ENCODE results near the gene NEO1. TPM values are rescaled to one million over a fixed set of nuclear protein-coding genes. Genes with fewer than 3 reads are reported as not detected.
A peak's percentile ranks its signal among the peaks of the same experiment; 100 is the strongest.

NEO1 gene
- total RNA-seq, 1 donor from 2014 or later = 75.6 TPM

- no peak overlapping the region for H3K4me3 Mint-ChIP-seq
- H3K27ac Mint-ChIP-seq (ENCODE audit: unreplicated experiment) = no peak overlapping the region
- H3K4me1 Mint-ChIP-seq = peaks cover 58% of the 10 kb centered on the region
- no peak for DNase-seq (ENCODE audit: low read depth, low spot score)
- no peak for TF ChIP-seq CTCF (conservative IDR thresholded peaks at IDR 0.05)
- H3K27me3 Mint-ChIP-seq (ENCODE audit: low read depth) = no peaks in the 10 kb centered on the region
- H3K36me3 Mint-ChIP-seq (ENCODE audit: low read depth) = no peaks in the 10 kb centered on the region
- H3K9me3 Mint-ChIP-seq = no peaks in the 10 kb centered on the region
Measured at GRCh38 chr15:73019154-73019553, 33.1 kb upstream of the NEO1 start.

GRCh38 chr15:73019601-73020146 is 32.6 kb upstream of the NEO1 start:
- Mint-ChIP-seq H3K4me3 (no peak overlapping the region), H3K27ac (ENCODE audit: unreplicated experiment) (no peak overlapping the region), H3K9me3 (no peaks in the 10 kb centered on the region), H3K36me3 (ENCODE audit: low read depth) (no peaks in the 10 kb centered on the region), H3K27me3 (ENCODE audit: low read depth) (no peaks in the 10 kb centered on the region), H3K4me1 (peaks cover 58% of the 10 kb centered on the region)
- DNase-seq (ENCODE audit: low read depth, low spot score) = no peak
- no peak for TF ChIP-seq CTCF (conservative IDR thresholded peaks at IDR 0.05)

GRCh38 chr15:73021139-73021621 is 31.1 kb upstream of the NEO1 start:
- Mint-ChIP-seq H3K9me3 (no peaks in the 10 kb centered on the region), H3K27me3 (ENCODE audit: low read depth) (no peaks in the 10 kb centered on the region), H3K4me1 (peaks cover 54% of the 10 kb centered on the region), H3K36me3 (ENCODE audit: low read depth) (no peaks in the 10 kb centered on the region), H3K4me3 (peak overlapping the region; percentile 81), H3K27ac (ENCODE audit: unreplicated experiment) (peak overlapping the region; percentile 94)
- no peak for TF ChIP-seq CTCF (conservative IDR thresholded peaks at IDR 0.05)
- DNase-seq (ENCODE audit: low read depth, low spot score) = peak; percentile 27

GRCh38 chr15:73022161-73022560 is 30.1 kb upstream of the NEO1 start:
- Mint-ChIP-seq H3K27ac (ENCODE audit: unreplicated experiment) (peak overlapping the region; percentile 1), H3K4me1 (peaks cover 59% of the 10 kb centered on the region)
- no peak for DNase-seq (ENCODE audit: low read depth, low spot score)

GRCh38 chr15:73023071-73023470 is 29.2 kb upstream of the NEO1 start:
- no peak for DNase-seq (ENCODE audit: low read depth, low spot score)
- Mint-ChIP-seq H3K9me3 (no peaks in the 10 kb centered on the region), H3K27me3 (ENCODE audit: low read depth) (no peaks in the 10 kb centered on the region), H3K36me3 (ENCODE audit: low read depth) (no peaks in the 10 kb centered on the region), H3K27ac (ENCODE audit: unreplicated experiment) (peak overlapping the region; percentile 58), H3K4me1 (peaks cover 56% of the 10 kb centered on the region), H3K4me3 (no peak overlapping the region)
- TF ChIP-seq CTCF (conservative IDR thresholded peaks at IDR 0.05) = no peak

More at GRCh38 chr15:73022161-73022560, 30.1 kb upstream of the NEO1 start:
- Mint-ChIP-seq H3K4me3 (peak overlapping the region; percentile 21), H3K36me3 (ENCODE audit: low read depth) (no peaks in the 10 kb centered on the region), H3K27me3 (ENCODE audit: low read depth) (no peaks in the 10 kb centered on the region), H3K9me3 (no peaks in the 10 kb centered on the region)
- TF ChIP-seq CTCF (conservative IDR thresholded peaks at IDR 0.05) = no peak

All from neural crest cell (in vitro differentiated cells).